HepG2 (cell line): ENCODE data around the gene THSD4. TPM values are rescaled to one million over a fixed set of nuclear protein-coding genes. Genes with fewer than 3 reads are reported as not detected.

Source experiments
- ATAC-seq: fragments of 200-7000 bp; cut with Tn5 transposase; 3 replicates; pipeline ENCODE4 v1.9.1; 2020; ENCODE audit warnings: mild to moderate bottlenecking, moderate library complexity
- BruUV-seq: library from RNA; stranded (reverse); fragments of 400-500 nt; replicated peaks from 2 replicates; lab custom pipeline; 2021; lab: Mats Ljungman, UMichigan
- CTCF ChIA-PET: fragments of 300-600 bp; formaldehyde crosslinking; extraction: SDS; loops from one replicate; lab custom pipeline; 2021; ENCODE audit warnings: low total read pairs, inconsistent platforms, low intra/inter-chr PET ratio; lab: Yijun Ruan, JAX
- POLR2A ChIA-PET: fragments of 350-600 bp; sonication (Branson Sonifier 250); formaldehyde crosslinking; loops from one replicate; lab custom pipeline; 2020; ENCODE audit warnings: antibody characterized with exemption, inconsistent platforms; lab: Yijun Ruan, JAX
- DNase-seq: peaks from one replicate; pipeline ENCODE4 v3.0.0-alpha.2; 2015; ENCODE audit warnings: low spot score
- FAIRE-seq: peaks from 3 replicates; lab custom pipeline; 2011; peaks lifted over from hg19 to GRCh38; lab: Jason Lieb, UNC
- H2AFZ ChIP-seq: one replicate; pipeline ENCODE4 v1.6.1; 2011; ENCODE audit warnings: low read length, inconsistent platforms
- H3K27ac ChIP-seq: fragments of 300-600 bp; 3 replicates; pipeline ENCODE4 v1.8.0; 2011; ENCODE audit warnings: mixed run types, mild to moderate bottlenecking, mixed read lengths, low read length, inconsistent platforms; ENCODE audit not compliant: insufficient read depth; ENCODE audit errors: extremely low read length
- H3K27me3 ChIP-seq, 2 experiments: fragments of 200-600 bp in 1 of 2; 2 replicates in 1 of 2; 3 replicates in 1 of 2; pipeline versions ENCODE4 v1.6.0 to v1.8.0; 2011; ENCODE audit warnings: low read length in 2 of 2, mild to moderate bottlenecking in 2 of 2, moderate library complexity in 2 of 2, inconsistent platforms in 1 of 2; ENCODE audit not compliant: insufficient read depth in 2 of 2, control insufficient read depth in 1 of 2
- H3K36me3 ChIP-seq, 2 experiments: fragments of 200-600 bp in 1 of 2; replicated peaks in 1 of 2; 2 replicates in 1 of 2; 3 replicates in 1 of 2; pipeline versions ENCODE4 v1.5.1 to v1.8.0; 2011; ENCODE audit warnings: low read length in 2 of 2, inconsistent platforms in 1 of 2; ENCODE audit not compliant: insufficient read depth in 2 of 2, control insufficient read depth in 1 of 2
- H3K4me1 ChIP-seq: 2 replicates; pipeline ENCODE4 v1.5.1; 2012; ENCODE audit warnings: low read length, inconsistent platforms; ENCODE audit not compliant: insufficient read depth
- H3K4me2 ChIP-seq: 2 replicates; pipeline ENCODE4 v1.6.0; 2011; ENCODE audit warnings: low read depth, low read length, inconsistent platforms
- H3K4me3 ChIP-seq, 3 experiments: fragments of 200-600 bp in 1 of 3; sonication (generic), shearing (Covaris generic) in 1 of 3; replicated peaks in 1 of 3; 2 replicates each; pipeline ENCODE4 v1.5.1; 2011 to 2016; ENCODE audit warnings: low read length in 3 of 3, inconsistent platforms in 2 of 3, low read depth in 2 of 3, mild to moderate bottlenecking in 2 of 3, control low read depth in 1 of 3, mixed read lengths in 1 of 3; ENCODE audit not compliant: insufficient read depth in 1 of 3
- H3K79me2 ChIP-seq: one replicate; pipeline ENCODE4 v1.6.1; 2011; ENCODE audit warnings: low read length, inconsistent platforms; ENCODE audit not compliant: insufficient read depth
- H3K9ac ChIP-seq: 2 replicates; pipeline ENCODE4 v1.6.0; 2011; ENCODE audit warnings: mild to moderate bottlenecking, low read depth, low read length, inconsistent platforms; ENCODE audit not compliant: insufficient read depth
- H3K9me3 ChIP-seq: 2 replicates; pipeline ENCODE4 v1.5.1; 2012; ENCODE audit warnings: mild to moderate bottlenecking, low read length
- H4K20me1 ChIP-seq: 2 replicates; pipeline ENCODE4 v1.6.0; 2011; ENCODE audit warnings: inconsistent platforms, mild to moderate bottlenecking, low read length, moderate library complexity; ENCODE audit not compliant: insufficient read depth
- CBX1 ChIP-seq: IDR thresholded peaks from one replicate; pipeline ENCODE4 v1.6.1; 2016; ENCODE audit warnings: antibody characterized with exemption, low read depth
- MEIS1 ChIP-seq: sonication (generic); formaldehyde crosslinking; IDR thresholded peaks from 2 replicates; pipeline ENCODE4 v1.9.0; 2021; ENCODE audit warnings: mild to moderate bottlenecking, missing genetic modification reagents, moderate library complexity, borderline replicate concordance
- MIXL1 ChIP-seq: IDR thresholded peaks from 2 replicates; pipeline ENCODE4 v1.6.1; 2016
- PCBP1 ChIP-seq: fragments of 200-400 bp; formaldehyde crosslinking; IDR thresholded peaks from 2 replicates; pipeline ENCODE4 v1.6.1; 2017; ENCODE audit warnings: mild to moderate bottlenecking, low read depth, low read length, borderline replicate concordance
- PHF21A ChIP-seq: sonication (generic); formaldehyde crosslinking; IDR thresholded peaks from 2 replicates; pipeline ENCODE4 v1.5.0; 2020; ENCODE audit warnings: mild to moderate bottlenecking, missing genetic modification reagents
- POLR2A ChIP-seq, 2 experiments: IDR thresholded peaks; 2 replicates each; pipeline ENCODE4 v1.6.1; 2011; ENCODE audit warnings: low read depth in 2 of 2, low read length in 2 of 2, mild to moderate bottlenecking in 1 of 2, moderate library complexity in 1 of 2; ENCODE audit not compliant: insufficient read depth in 1 of 2
- RBFOX2 ChIP-seq: fragments of 200-400 bp; formaldehyde crosslinking; IDR thresholded peaks from 2 replicates; pipeline ENCODE4 v1.6.1; 2017; ENCODE audit warnings: low read depth, mild to moderate bottlenecking, low read length
- ZNF121 ChIP-seq: sonication (generic); formaldehyde crosslinking; IDR thresholded peaks from 2 replicates; pipeline ENCODE4 v1.5.0; 2020; ENCODE audit warnings: mild to moderate bottlenecking, missing genetic modification reagents
- ZNF205 ChIP-seq: IDR thresholded peaks from 2 replicates; pipeline ENCODE4 v1.6.1; 2018; ENCODE audit warnings: missing biosample characterization, missing genetic modification reagents
- ZNF441 ChIP-seq: sonication (generic); formaldehyde crosslinking; IDR thresholded peaks from 2 replicates; pipeline ENCODE4 v1.7.0; 2021; ENCODE audit warnings: missing genetic modification reagents, borderline replicate concordance
- ZNF552 ChIP-seq: sonication (generic); formaldehyde crosslinking; IDR thresholded peaks from 2 replicates; pipeline ENCODE4 v1.9.0; 2022; ENCODE audit warnings: missing genetic modification reagents, mild to moderate bottlenecking, borderline replicate concordance
- WGBS: methylation state at CpG from one replicate; pipeline ENCODE4 v1.1.6; 2017; ENCODE audit warnings: low lambda C conversion rate; 5-methylcytosine and 5-hydroxymethylcytosine counted together
- in situ Hi-C: cut with HindIII; loops from 2 replicates; pipeline ENCODE4 v1.10.0; 2017; ENCODE audit warnings: low pct_unique_long_range_greater_than_20kb; ENCODE audit not compliant: extremely low pct_ligation_motif_present
- intact Hi-C: fragments of 100-400 bp; cut with micrococcal nuclease; formaldehyde crosslinking; loops from one replicate; pipeline ENCODE4 v1.10.0; 2022; ENCODE audit not compliant: unreplicated experiment
- polyA plus RNA-seq, 8 experiments: library from polyadenylated mRNA; depleted of rRNA in 3 of 8; stranded (reverse) in 7 of 8; unstranded in 1 of 8; fragments of >200 nt; fragmentation: Illumina TruSeq in 4 of 8; extraction: Trizol in 4 of 8; gene quantifications; 2 replicates each; pipeline versions ENCODE4 v1.2.1 to v1.2.3, GENCODE V29; 2011 to 2016; ENCODE audit warnings: low read depth in 4 of 8, missing spikeins in 1 of 8, mixed read lengths in 1 of 8; ENCODE audit not compliant: insufficient read depth in 1 of 8
- total RNA-seq, 5 experiments: library from RNA; depleted of rRNA; stranded (reverse); fragments of >200 nt; fragmentation: Illumina TruSeq; extraction: Trizol; gene quantifications; 2 replicates each; pipeline ENCODE4 v1.2.3, GENCODE V29; 2016; ENCODE audit warnings: low read depth in 1 of 5
- TF ChIP-seq, protein P1 (sequence below): IDR thresholded peaks from 2 replicates; pipeline ENCODE4 v1.6.1; 2016; ENCODE audit warnings: low read depth, borderline replicate concordance
- TF ChIP-seq, protein P2 (sequence below): sonication (generic); formaldehyde crosslinking; IDR thresholded peaks from 2 replicates; pipeline ENCODE4 v1.8.0; 2022; ENCODE audit warnings: mild to moderate bottlenecking, missing genetic modification reagents, borderline replicate concordance
- TF ChIP-seq, protein P3 (sequence below): sonication (generic); formaldehyde crosslinking; IDR thresholded peaks from 2 replicates; pipeline ENCODE4 v1.8.1; 2023; ENCODE audit warnings: missing genetic modification reagents, inconsistent platforms, borderline replicate concordance
- TF ChIP-seq, protein P4 (sequence below): sonication (generic); formaldehyde crosslinking; IDR thresholded peaks from 2 replicates; pipeline ENCODE4 v1.4.0; 2020; ENCODE audit warnings: missing genetic modification reagents, mild to moderate bottlenecking, borderline replicate concordance

The THSD4 gene
- total and polyA plus RNA-seq, 2 of the 13 experiments (the other 11 are each of a cell fraction or from before 2014, with no cell fraction given) = 0.07 to 0.21 TPM

DNA sequence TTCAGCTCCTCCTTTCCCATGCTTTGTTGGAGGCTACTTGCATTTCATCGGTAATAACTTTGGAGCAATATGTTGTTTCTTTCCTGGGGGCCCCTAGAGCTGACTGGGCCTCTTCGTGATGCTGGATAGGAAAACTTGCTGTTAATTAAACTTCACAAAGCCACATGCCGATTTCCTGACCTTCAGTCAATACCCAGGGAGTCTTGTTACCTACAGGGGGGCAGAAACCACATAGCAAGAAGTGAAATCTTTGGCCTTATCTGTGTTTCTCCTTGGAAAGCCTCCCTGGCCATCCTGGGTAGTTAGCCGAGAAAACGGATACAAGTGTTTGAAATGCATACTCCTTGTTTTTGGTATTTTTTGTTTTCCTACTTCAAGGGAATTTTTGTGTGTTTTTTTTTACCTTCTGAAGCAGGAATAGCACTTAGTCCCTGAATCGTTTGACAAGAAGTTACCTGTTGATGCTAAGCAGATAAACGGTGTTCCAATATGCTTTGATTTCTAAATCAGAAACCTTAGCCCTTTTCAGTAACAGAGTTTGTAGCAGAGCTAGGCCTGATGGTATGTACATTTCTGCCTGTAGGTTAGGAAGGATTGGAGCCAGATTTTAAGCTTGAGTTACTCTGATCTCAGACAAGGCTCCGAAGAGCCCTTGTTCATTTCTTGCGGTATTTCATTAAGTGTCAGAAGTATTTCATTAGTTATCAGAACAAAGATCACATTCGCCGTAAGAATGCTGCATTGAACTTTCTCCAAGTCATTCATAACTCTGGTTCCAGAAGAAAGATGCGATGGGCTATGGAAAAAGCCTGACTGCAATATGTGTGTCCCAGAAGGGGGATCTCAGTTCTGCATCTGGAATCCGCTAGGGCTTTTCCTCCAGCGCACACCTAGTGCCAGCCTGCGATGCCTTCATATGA lies 111.5 kb downstream of the THSD4 start (continued):
- no peak for TF ChIP-seq PCBP1
- TF ChIP-seq, protein P1, sequence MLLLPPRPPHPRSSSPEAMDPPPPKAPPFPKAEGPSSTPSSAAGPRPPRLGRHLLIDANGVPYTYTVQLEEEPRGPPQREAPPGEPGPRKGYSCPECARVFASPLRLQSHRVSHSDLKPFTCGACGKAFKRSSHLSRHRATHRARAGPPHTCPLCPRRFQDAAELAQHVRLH = no peak
- TF ChIP-seq ZNF441 (CRISPR knock-in tag) = no peak
- no peak for TF ChIP-seq PHF21A (CRISPR knock-in tag)
- TF ChIP-seq ZNF121 (CRISPR knock-in tag) = no peak
- TF ChIP-seq ZNF552 (CRISPR knock-in tag) = no peak
- TF ChIP-seq, protein P2, sequence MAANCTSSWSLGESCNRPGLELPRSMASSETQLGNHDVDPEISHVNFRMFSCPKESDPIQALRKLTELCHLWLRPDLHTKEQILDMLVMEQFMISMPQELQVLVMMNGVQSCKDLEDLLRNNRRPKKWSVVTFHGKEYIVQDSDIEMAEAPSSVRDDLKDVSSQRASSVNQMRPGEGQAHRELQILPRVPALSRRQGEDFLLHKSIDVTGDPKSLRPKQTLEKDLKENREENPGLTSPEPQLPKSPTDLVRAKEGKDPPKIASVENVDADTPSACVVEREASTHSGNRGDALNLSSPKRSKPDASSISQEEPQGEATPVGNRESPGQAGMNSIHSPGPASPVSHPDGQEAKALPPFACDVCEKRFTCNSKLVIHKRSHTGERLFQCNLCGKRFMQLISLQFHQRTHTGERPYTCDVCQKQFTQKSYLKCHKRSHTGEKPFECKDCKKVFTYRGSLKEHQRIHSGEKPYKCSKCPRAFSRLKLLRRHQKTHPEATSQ (CRISPR knock-in tag) = no peak
- TF ChIP-seq, protein P3, sequence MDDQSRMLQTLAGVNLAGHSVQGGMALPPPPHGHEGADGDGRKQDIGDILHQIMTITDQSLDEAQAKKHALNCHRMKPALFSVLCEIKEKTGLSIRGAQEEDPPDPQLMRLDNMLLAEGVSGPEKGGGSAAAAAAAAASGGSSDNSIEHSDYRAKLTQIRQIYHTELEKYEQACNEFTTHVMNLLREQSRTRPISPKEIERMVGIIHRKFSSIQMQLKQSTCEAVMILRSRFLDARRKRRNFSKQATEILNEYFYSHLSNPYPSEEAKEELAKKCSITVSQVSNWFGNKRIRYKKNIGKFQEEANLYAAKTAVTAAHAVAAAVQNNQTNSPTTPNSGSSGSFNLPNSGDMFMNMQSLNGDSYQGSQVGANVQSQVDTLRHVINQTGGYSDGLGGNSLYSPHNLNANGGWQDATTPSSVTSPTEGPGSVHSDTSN (CRISPR knock-in tag) = no peak
- TF ChIP-seq, all 625 proteins: peak for 0

DNA sequence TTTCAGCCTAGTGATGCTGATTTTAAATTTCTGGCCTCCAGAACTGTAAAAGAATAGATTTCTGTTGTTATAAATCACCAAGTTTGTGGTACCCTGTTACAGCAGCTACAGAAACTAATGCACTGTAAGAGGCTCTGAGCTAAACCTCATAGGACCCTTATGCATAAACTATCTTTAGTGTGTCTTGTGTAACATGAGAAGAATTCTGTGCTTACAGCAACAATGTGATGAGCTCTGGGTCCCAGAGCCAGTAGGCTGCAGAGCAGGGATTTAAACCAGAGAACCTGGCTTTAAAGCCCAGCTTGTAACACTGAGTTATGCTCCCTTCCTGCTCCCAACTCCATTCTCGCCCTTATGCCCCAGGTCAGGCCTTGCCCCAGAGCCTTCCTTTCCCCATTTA lies 113.1 kb downstream of the THSD4 start:
- ATAC-seq (no peak), FAIRE-seq (no peak), DNase-seq (no peak)
- Histone ChIP-seq H3K4me3 (no peak overlapping the region), H3K4me2 (no peak overlapping the region), H3K27ac (no peak overlapping the region), H3K27me3 (no peaks in the 10 kb centered on the region), H3K4me1 (no peaks in the 10 kb centered on the region), H3K9me3 (no peaks in the 10 kb centered on the region), H2AFZ (no peak overlapping the region), H3K9ac (no peak overlapping the region), H4K20me1 (no peaks in the 10 kb centered on the region), H3K79me2 (no peaks in the 10 kb centered on the region), H3K36me3 (no peaks in the 10 kb centered on the region)
- WGBS = 0% methylated on average over 1 of the region's 1 CpG
- TF ChIP-seq RBFOX2 (no peak), CBX1 (no peak), MEIS1 (CRISPR knock-in tag) (no peak), ZNF205 (CRISPR knock-in tag) (no peak), MIXL1 (no peak), POLR2A (IDR thresholded peaks at IDR 0.05; ENCODE audit: insufficient read depth in 1 of 2, low read depth in 2 of 2, low read length in 2 of 2) (no peak)
- TF ChIP-seq, protein P4, sequence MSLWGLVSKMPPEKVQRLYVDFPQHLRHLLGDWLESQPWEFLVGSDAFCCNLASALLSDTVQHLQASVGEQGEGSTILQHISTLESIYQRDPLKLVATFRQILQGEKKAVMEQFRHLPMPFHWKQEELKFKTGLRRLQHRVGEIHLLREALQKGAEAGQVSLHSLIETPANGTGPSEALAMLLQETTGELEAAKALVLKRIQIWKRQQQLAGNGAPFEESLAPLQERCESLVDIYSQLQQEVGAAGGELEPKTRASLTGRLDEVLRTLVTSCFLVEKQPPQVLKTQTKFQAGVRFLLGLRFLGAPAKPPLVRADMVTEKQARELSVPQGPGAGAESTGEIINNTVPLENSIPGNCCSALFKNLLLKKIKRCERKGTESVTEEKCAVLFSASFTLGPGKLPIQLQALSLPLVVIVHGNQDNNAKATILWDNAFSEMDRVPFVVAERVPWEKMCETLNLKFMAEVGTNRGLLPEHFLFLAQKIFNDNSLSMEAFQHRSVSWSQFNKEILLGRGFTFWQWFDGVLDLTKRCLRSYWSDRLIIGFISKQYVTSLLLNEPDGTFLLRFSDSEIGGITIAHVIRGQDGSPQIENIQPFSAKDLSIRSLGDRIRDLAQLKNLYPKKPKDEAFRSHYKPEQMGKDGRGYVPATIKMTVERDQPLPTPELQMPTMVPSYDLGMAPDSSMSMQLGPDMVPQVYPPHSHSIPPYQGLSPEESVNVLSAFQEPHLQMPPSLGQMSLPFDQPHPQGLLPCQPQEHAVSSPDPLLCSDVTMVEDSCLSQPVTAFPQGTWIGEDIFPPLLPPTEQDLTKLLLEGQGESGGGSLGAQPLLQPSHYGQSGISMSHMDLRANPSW = no peak
- in situ Hi-C loops = no loop called here
- intact Hi-C loops = no loop called here
- no TSS peak for BruUV-seq
- CTCF ChIA-PET = no interaction called here
- POLR2A ChIA-PET = no interaction called here
